ENCODE data around the gene PLP1.

DNA sequence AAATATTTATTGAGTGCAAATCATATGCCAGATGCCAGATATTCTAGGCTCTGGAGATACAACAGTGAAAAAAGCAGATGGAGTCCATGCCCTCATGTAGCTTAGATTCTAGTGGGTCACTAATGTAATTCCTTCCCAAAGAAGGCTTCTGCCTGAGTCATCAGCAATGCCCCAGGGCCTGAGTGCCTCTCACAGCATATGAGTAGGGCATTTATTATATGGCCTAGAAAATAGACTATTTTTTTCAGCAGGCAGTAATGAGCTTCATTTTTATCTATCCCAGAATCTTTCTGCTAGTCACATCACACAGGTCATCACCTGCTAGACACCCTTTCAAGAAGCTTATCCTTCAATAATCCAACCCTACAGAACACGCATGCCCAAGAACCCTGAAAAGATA, 43.6 kb upstream of the PLP1 start:
- TF ChIP-seq ZNF121 (CRISPR knock-in tag; IDR thresholded peaks at IDR 0.05) (no peak), CTCF (IDR thresholded peaks at IDR 0.05) (no peak), SP1 (CRISPR knock-in tag; conservative IDR thresholded peaks at IDR 0.05) (no peak), KAT7 (CRISPR knock-in tag; IDR thresholded peaks at IDR 0.05; ENCODE audit: borderline replicate concordance) (no peak), ESRRA (CRISPR knock-in tag; IDR thresholded peaks at IDR 0.05; ENCODE audit: borderline replicate concordance) (no peak), ZNF416 (CRISPR knock-in tag; IDR thresholded peaks at IDR 0.05) (no peak), ZNF263 (CRISPR knock-in tag; IDR thresholded peaks at IDR 0.05; ENCODE audit: low read depth) (no peak), USF2 (CRISPR knock-in tag; IDR thresholded peaks at IDR 0.05) (no peak)
- TF ChIP-seq, protein P1, sequence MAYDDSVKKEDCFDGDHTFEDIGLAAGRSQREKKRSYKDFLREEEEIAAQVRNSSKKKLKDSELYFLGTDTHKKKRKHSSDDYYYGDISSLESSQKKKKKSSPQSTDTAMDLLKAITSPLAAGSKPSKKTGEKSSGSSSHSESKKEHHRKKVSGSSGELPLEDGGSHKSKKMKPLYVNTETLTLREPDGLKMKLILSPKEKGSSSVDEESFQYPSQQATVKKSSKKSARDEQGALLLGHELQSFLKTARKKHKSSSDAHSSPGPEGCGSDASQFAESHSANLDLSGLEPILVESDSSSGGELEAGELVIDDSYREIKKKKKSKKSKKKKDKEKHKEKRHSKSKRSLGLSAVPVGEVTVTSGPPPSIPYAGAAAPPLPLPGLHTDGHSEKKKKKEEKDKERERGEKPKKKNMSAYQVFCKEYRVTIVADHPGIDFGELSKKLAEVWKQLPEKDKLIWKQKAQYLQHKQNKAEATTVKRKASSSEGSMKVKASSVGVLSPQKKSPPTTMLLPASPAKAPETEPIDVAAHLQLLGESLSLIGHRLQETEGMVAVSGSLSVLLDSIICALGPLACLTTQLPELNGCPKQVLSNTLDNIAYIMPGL (CRISPR knock-in tag; IDR thresholded peaks at IDR 0.05), result no peak

Data from WTC11 (cell line).